Astrocyte of the spinal cord (primary cell): Measurements from ENCODE around the gene ALG2.

ENCODE experiments used
- DNase-seq: peaks from one replicate; pipeline ENCODE4 v3.0.0; 2011; ENCODE audit warnings: low read depth, low spot score
- H3K4me3 ChIP-seq: 2 replicates; pipeline ENCODE4 v1.5.1; 2011; ENCODE audit warnings: low read depth, mild to moderate bottlenecking, low read length, moderate library complexity
- CTCF ChIP-seq: IDR thresholded peaks from 2 replicates; pipeline ENCODE4 v1.5.1; 2012; ENCODE audit warnings: low read depth, mild to moderate bottlenecking, low read length, inconsistent platforms
- in situ Hi-C: cut with HindIII; loops from 2 replicates; pipeline ENCODE4 v1.10.0; 2017; ENCODE audit warnings: low sequenced_read_pairs

The ALG2 gene

GRCh38 chr9:99177576-99178366 is 44.0 kb downstream of the ALG2 start:
- no peak for DNase-seq
- in situ Hi-C loops, result no loop called here
- H3K4me3 ChIP-seq, result no peak overlapping the region
- no peak for TF ChIP-seq CTCF

- no peak for TF ChIP-seq CTCF
- H3K4me3 ChIP-seq, result no peak overlapping the region
- no peak for DNase-seq
- in situ Hi-C loops, result no loop called here
Observed at GRCh38 chr9:99176527-99177013, 45.2 kb downstream of the ALG2 start.

DNA sequence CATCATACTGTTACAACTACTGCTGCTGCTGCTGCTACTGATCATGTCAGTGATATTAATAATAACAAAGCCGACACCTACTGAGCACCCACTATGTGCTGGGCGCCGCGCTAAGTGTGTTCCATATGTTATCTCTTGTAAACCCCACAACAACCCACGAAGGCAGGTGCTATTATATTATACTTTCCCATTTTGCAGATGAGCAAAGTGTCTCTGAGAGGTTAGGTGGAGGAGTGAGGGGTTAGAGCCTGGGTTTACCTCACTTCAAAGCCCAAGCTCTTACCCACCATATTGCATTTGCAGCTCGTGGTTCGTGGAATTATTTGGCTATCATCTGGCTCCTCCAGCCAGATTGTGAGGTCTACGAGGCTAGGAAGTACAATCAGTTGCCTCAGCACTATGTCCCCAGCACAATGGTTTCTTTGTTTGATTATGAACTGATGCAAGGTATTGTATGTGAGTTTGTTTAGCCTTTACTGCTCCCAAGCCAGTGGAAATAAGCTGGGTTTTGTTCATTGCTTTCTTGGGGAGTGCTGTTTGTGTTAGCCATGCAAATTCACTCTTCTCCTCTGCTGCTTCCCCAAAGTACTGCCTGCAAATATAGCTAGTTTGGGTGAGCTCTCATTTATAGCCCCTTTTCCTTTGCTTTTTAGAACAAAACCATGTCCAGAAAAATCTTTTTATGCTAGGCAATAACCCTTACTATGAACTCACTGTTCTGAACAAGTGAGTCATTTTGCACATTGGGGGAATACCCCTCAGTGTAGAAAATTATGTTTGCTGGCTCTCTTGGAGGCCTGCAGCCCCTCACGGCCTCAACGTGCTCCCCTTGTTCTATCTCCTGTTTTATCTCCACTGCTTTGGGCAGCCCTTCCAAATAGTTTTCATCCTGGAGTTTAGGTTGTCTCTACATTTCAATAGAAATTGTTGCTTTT is 47.9 kb downstream of the ALG2 start:
- H3K4me3 ChIP-seq, result no peak overlapping the region
- TF ChIP-seq CTCF, result no peak
- in situ Hi-C loops, result no loop called here
- no peak for DNase-seq

DNA sequence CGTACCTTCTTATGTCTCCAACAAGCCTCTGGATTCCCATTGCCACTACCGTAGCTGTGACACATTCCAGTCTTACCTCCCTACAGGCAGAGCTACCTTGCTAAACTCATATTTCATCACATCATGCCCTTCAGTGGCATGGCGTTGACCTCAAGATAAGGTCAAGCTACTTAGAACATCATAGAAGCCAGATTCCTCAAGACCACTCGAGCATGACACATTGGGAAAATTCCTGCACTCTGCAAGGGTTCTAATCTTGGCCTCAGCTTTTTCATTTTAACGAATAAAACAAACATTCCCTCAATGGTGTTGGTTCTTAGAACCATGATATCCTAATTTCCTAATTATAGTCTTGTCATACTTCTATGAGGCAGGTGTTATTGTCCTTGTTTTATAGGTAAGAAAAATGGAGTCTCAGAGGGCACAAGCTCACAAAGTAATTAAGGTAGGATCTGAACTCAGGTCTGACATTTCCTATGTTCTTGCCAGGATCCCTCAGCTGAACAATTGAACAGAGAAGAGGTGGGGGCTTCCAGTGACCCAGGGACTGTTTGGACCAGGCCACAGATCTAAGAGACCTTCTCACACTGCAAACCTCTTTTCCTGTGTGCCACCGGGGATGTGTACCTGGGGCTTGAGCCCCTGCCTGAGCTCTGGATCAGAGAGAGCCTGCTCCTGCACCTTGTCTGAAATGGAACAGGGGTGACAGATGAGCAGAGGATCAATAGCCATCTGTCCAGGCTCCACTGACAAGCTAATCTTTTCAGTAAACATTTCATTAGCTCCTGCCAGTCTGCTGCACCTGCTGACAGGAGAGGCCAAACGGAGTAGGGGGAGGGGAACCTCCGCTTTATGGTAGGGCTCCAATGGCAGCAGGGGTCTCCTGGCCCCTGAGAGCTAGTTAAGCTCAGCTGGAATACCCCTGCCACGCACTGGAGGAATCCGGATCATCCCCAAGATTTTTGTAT is 49.3 kb downstream of the ALG2 start:
- DNase-seq, result no peak
- in situ Hi-C loops, result no loop called here
- TF ChIP-seq CTCF, result no peak

DNA sequence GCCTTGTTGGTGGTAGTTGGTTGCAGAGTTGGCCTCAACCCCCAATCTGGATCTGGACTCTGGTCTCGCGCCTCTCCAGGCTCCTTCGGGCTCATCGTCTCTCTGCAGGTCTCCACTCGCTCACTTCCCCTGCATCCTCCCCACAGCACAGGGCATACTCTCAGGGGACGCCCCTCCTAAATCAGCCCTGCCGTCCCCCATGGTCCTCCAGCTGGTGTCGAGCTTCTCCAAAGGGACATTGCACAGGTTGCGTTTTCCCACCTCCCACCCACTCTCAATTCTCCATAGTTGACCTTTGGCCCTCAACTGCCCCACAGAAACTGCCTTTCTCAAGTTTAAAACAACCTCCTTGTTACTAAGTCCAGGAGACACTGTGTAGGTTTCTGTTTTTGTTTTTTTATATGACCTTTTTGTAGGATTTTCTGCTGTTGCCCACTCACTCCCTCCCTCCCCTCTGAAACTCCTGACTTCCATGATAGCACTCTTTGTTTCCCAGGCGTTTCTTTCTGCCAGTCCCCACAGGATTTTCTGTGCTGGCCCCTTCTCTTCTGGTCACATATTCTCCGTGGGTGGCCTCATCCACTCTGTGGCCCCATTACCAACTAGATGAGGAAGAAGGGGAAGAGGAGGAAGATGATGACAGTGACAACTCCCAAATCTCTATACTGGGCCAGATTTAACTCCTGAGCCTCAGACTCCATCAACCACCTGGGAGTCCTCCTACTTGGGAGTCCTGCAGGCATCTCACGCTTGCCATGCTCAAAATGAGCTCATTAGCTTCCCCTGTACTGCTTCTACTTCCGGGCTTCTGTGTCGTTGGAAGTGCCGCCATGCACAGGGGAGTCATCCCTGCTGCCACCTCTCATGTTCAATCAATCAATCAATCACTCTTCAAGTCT is 50.3 kb downstream of the ALG2 start:
- H3K4me3 ChIP-seq, result no peak overlapping the region
- DNase-seq, result no peak
- no peak for TF ChIP-seq CTCF
- in situ Hi-C loops, result no loop called here

More for the DNA sequence above, 49.3 kb downstream of the ALG2 start:
- H3K4me3 ChIP-seq, result no peak overlapping the region
